Neural progenitor cell (in vitro differentiated cells): ENCODE results near the gene TUBB2B.

ENCODE experiments used
- CTCF ChIP-seq: fragments of 200-600 bp; sonication (generic); IDR thresholded peaks from 2 replicates; pipeline ENCODE4 v1.5.1; 2017; ENCODE audit warnings: antibody characterized with exemption, mild to moderate bottlenecking
- EZH2 ChIP-seq: fragments of 200-600 bp; sonication (generic); IDR thresholded peaks from 2 replicates; pipeline ENCODE4 v1.6.1; 2017; ENCODE audit warnings: antibody characterized with exemption, mild to moderate bottlenecking, moderate library complexity
- EZH2phosphoT487 ChIP-seq: fragments of 200-600 bp; sonication (generic); IDR thresholded peaks from 2 replicates; pipeline ENCODE4 v1.6.1; 2017; ENCODE audit warnings: antibody characterized with exemption

GRCh38 chr6:3261518-3261820, 34.0 kb upstream of the TUBB2B start:
- TF ChIP-seq CTCF (no peak), EZH2 (no peak), EZH2phosphoT487 (no peak)
